ENCODE results near the gene CYB5A.

Gene CYB5A

GRCh38 chr18:74248595-74248994, 43.2 kb downstream of the CYB5A start:
- DNase-seq (ENCODE audit: low read depth in 1 of 2, low spot score in 1 of 2) = no peak

- no peak for DNase-seq (ENCODE audit: low read depth in 1 of 2, low spot score in 1 of 2)
Measured at GRCh38 chr18:74248189-74248588, 43.6 kb downstream of the CYB5A start.

GRCh38 chr18:74244554-74244953, 47.2 kb downstream of the CYB5A start:
- no peak for DNase-seq (ENCODE audit: low read depth in 1 of 2, low spot score in 1 of 2)

GRCh38 chr18:74243127-74243526, 48.6 kb downstream of the CYB5A start:
- DNase-seq (ENCODE audit: low read depth in 1 of 2, low spot score in 1 of 2) = no peak

GRCh38 chr18:74242438-74243096, 49.2 kb downstream of the CYB5A start:
- no peak for DNase-seq (ENCODE audit: low read depth in 1 of 2, low spot score in 1 of 2)

GRCh38 chr18:74241970-74242369, 49.8 kb downstream of the CYB5A start:
- DNase-seq (ENCODE audit: low read depth in 1 of 2, low spot score in 1 of 2) = no peak

- DNase-seq (ENCODE audit: low read depth in 1 of 2, low spot score in 1 of 2) = no peak
Measured at GRCh38 chr18:74241426-74241825, 50.3 kb downstream of the CYB5A start.

GRCh38 chr18:74239567-74239966, 52.2 kb downstream of the CYB5A start:
- DNase-seq (ENCODE audit: low read depth in 1 of 2, low spot score in 1 of 2) = no peak

- DNase-seq (ENCODE audit: low read depth in 1 of 2, low spot score in 1 of 2) = no peak
Measured at GRCh38 chr18:74234326-74235171, 57.2 kb downstream of the CYB5A start.

- DNase-seq (ENCODE audit: low read depth in 1 of 2, low spot score in 1 of 2) = no peak
Measured at GRCh38 chr18:74233933-74234325, 57.8 kb downstream of the CYB5A start.

- no peak for DNase-seq (ENCODE audit: low read depth in 1 of 2, low spot score in 1 of 2)
Measured at GRCh38 chr18:74230922-74231714, 60.6 kb downstream of the CYB5A start.

- no peak for DNase-seq (ENCODE audit: low read depth in 1 of 2, low spot score in 1 of 2)
Measured at GRCh38 chr18:74229891-74230290, 61.9 kb downstream of the CYB5A start.

- no peak for DNase-seq (ENCODE audit: low read depth in 1 of 2, low spot score in 1 of 2)
Measured at GRCh38 chr18:74229005-74229404, 62.8 kb downstream of the CYB5A start.

GRCh38 chr18:74228312-74228711, 63.5 kb downstream of the CYB5A start:
- DNase-seq (ENCODE audit: low read depth in 1 of 2, low spot score in 1 of 2) = no peak

- DNase-seq (ENCODE audit: low read depth in 1 of 2, low spot score in 1 of 2) = no peak
Measured at GRCh38 chr18:74226666-74227065, 65.1 kb downstream of the CYB5A start.

GRCh38 chr18:74226156-74226555, 65.6 kb downstream of the CYB5A start:
- no peak for DNase-seq (ENCODE audit: low read depth in 1 of 2, low spot score in 1 of 2)

- DNase-seq (ENCODE audit: low read depth in 1 of 2, low spot score in 1 of 2) = no peak
Measured at GRCh38 chr18:74225193-74225840, 66.4 kb downstream of the CYB5A start.

- no peak for DNase-seq (ENCODE audit: low read depth in 1 of 2, low spot score in 1 of 2)
Measured at GRCh38 chr18:74222710-74223494, 68.9 kb downstream of the CYB5A start.

GRCh38 chr18:74221081-74221480, 70.7 kb downstream of the CYB5A start:
- DNase-seq (ENCODE audit: low read depth in 1 of 2, low spot score in 1 of 2) = no peak

- DNase-seq (ENCODE audit: low read depth in 1 of 2, low spot score in 1 of 2) = no peak
Measured at GRCh38 chr18:74219056-74219455, 72.7 kb downstream of the CYB5A start.

All from stimulated activated CD4-positive, alpha-beta T cell treated with anti-CD3 and anti-CD28 coated beads, Interleukin-15, amount 100 ng/mL, for 1 hour (primary cell).